GM11168 (cell line): Measurements from ENCODE around the gene RAB23.

ENCODE experiments used
- in situ Hi-C: fragments of 300-500 bp; cut with MboI; formaldehyde crosslinking; loops from one replicate; pipeline ENCODE4 v1.12.0; 2022; ENCODE audit warnings: low sequenced_read_pairs; ENCODE audit not compliant: unreplicated experiment

Gene RAB23

DNA sequence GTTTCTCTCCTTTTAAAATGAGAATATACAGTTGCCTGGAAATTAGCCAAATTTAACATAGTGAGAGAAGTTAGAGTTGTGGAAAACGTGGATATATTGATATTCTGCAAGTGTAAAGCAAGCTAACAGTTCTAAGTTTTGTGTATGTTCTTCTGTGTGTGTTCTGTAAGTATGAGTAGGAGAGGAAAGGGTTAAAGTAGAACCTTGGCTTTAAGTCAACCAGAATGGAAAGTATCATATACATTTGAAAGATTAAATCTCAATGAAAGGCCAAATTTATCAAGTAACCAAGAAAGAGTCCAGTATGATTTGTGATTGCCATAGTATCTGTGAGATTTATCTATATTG, 80.0 kb downstream of the RAB23 start:
- in situ Hi-C loops, result no loop called here

DNA sequence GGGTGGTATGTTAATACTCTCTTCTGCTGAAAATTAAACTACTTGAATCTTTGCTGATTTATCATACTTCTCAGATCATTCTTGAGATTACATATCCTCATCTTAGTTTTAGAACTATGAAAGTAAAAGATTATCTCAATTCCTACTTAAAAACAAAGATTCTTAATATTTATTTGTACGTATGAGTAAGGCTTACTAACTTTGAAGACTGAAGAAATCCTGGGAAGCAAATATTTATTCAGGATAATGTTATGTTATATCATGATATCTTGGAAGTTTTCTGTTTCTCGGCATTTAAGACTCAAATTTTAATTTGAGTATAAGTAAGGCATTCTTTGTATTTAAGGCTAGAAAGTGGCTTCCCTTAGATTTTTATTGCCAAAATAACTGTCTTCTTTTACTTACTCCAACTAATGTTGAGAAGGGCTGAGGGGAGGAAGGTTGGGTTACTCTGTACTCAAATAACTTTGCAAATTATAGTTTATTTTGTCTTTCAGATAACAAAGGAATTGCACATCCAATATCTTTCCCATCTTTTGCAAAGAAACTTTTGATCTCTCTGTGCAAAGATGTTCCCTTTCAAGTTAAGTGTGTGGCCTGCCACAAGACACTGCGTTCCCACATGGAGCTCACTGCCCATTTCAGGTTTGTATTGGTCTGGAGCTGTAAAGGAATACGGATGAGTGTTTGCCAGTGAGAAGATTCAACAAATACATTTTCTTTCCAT, 80.5 kb downstream of the RAB23 start:
- in situ Hi-C loops, result no loop called here

DNA sequence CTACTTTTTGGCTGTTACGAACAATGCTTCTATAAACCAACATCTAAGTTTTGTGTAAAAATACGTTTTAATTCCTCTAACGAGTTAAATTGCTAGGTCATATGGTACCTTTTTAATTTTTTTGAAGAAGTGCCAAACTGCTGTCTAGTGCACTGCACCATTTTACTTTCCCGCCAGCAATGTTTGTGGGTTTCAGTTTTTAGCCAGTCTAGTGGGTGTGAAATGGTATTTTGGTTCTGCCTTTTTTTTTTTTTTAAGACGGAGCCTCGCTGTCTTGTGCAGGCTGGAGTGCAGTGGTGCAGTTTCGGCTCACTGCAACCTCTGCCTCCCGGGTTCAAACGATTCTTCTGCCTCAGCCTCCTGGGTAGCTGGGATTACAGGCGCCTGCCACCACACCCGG, 84.1 kb downstream of the RAB23 start:
- in situ Hi-C loops, result no loop called here

DNA sequence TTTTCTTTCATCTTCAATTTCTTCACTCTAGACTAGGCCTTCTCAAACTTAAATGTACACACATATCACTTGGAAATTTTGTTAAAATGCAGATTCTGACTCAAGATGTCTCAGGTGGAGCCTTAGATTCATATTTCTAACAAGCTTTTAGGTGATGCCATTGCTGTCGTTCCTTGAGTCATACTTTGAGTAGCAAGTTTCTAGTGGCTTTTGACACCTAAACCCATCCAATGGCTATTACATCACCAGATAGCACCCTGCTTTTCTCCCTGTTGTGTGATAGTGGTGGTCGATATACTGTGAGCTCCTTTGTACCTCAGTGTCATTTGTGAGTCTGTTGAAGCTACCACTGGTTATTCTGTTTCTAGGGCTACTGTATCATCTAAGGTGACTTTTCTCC, 84.8 kb downstream of the RAB23 start:
- in situ Hi-C loops, result no loop called here
